HG03575 (cell line): ENCODE data around the gene LRRC37A2.
A peak's percentile ranks its signal among the peaks of the same experiment; 100 is the strongest.
"Not testable (repeated sequence)": the region's sequence is repeated elsewhere in the genome, so short reads cannot be mapped to it uniquely, and the experiment has no call there.

ENCODE experiments used
- ATAC-seq: cut with Tn5 transposase; IDR thresholded peaks from one replicate; pipeline ENCODE4 v1.9.1; 2021; ENCODE audit not compliant: unreplicated experiment, insufficient number of reproducible peaks, low FRiP score; ENCODE audit errors: extremely low read depth

The LRRC37A2 gene

DNA sequence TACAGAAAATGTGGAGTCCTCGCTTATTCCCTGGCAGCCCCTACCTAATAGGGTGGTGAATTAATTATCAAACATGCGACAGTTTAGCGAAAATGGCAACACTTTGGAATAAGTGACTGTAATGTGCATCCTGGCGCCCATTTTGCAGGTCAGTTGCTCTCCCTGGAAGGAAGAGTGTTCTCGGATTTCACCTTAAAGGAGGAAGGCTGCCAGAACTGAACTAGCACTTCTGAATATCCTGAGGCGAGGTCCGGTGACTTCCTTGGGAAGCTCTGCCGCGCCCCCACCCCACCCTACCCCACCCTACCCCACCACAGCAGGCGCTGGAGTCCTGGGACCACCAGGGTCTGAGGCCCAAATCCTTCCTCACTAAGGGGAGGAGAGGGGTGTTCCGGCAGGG lies at the start of gene LRRC37A2:
TSS of gene LRRC37A2 (plus strand) at position 301 of the 400 bp plus-strand sequence. CDS start 245 bp downstream, outside the sequence.
- ATAC-seq: not testable (repeated sequence)

DNA sequence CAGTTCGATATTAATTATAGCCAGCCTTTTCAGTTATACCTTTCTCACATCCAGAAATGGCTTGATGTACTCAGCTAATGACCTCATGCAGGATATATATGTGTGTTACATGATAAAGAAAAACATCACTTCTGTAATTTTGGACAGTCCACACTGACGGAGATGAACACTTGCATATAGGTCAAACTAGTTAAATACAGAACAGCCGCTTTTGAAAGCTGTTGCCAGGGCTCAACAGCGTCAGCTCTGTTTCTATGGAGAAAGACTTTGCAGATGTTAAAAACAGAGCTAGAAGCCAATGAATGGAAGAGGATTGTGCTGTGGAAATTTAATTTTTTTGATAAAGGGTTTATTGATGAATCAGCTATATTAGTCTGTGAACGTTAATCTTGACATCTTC lies 44.6 kb upstream of the LRRC37A2 start:
- not testable (repeated sequence) for ATAC-seq

GRCh38 chr17:46474489-46474888 lies 37.8 kb upstream of the LRRC37A2 start:
- ATAC-seq: not testable (repeated sequence)

GRCh38 chr17:46475583-46475982 lies 36.7 kb upstream of the LRRC37A2 start:
- ATAC-seq: not testable (repeated sequence)

DNA sequence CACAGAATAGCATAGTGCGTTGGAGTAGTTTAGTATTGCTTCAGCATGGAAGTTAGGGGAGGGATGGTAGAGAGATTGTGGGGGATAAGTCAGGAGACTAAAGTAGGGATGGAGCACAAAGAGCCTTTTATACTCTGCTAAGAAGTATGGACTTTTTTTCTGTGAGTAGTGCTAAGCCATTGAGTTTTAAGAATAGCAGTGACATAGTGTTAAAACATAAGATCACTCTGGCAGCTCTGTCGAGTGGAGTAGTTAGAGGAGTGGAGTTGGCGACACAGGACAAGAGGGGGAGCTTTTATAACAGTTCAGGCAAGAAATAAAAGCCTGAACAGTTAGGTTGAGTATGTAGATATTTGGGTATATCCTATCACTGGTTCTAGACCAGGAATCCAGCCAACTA lies 33.4 kb upstream of the LRRC37A2 start:
- ATAC-seq: not testable (repeated sequence)

DNA sequence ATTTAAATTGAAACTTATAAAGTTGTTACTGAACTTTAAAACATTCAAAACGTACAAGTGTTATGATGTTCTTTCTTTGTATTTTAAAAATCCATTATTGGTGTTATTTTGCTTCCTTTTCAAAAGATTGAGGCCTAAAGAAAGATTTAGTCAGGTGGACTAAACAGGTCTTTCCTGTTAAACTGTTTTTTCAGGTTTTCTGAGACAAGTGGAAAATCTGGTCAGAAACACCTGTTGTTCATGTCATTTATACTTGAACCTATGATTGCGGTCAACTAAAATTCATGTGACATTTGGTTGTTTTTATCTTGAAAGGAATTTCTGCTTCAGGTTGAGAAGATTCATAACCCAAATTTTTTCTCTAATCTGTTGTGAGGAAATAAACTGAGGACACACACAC lies 31.0 kb upstream of the LRRC37A2 start:
- ATAC-seq: not testable (repeated sequence)

DNA sequence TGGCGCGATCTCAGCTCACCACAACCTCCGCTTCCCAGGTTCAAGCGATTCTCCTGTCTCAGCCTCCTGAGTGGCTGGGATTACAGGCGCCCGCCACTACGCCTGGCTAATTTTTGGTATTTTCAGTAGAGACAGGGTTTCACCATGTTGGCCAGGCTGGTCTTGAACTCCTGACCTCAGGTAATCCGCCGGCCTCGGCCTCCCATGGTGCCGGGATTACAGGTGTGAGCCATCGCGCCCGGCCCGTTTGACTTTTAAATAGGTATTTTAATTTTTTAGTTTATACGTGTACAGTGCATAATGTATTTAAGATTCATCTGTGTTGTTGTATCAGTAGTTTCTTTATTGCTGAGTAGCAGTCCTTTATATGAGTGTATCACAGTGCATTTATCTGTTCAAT lies 20.2 kb upstream of the LRRC37A2 start:
- ATAC-seq: not testable (repeated sequence)

GRCh38 chr17:46499437-46500139 lies 12.7 kb upstream of the LRRC37A2 start:
- ATAC-seq: not testable (repeated sequence)

DNA sequence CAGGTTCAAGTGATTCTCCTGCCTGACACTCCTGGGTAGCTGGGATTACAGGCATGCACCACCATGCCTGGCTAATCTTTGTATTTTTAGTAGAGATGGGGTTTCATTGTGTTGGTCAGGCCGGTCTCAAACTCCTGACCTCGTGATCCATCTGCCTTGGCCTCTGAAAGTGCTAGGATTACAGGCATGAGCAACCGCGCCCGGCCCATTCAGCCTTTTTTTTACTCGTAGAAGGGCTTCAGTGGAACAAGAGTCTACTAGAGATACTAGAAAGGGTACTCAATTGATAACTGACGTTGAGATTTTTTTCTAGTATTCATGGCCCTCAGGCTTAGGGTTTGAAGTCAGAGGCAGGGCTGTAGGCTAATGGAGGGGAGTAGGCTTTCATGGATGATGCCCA lies 6.4 kb upstream of the LRRC37A2 start:
- not testable (repeated sequence) for ATAC-seq

- not testable (repeated sequence) for ATAC-seq
Observed at GRCh38 chr17:46534716-46535115, 22.4 kb downstream of the LRRC37A2 start.

DNA sequence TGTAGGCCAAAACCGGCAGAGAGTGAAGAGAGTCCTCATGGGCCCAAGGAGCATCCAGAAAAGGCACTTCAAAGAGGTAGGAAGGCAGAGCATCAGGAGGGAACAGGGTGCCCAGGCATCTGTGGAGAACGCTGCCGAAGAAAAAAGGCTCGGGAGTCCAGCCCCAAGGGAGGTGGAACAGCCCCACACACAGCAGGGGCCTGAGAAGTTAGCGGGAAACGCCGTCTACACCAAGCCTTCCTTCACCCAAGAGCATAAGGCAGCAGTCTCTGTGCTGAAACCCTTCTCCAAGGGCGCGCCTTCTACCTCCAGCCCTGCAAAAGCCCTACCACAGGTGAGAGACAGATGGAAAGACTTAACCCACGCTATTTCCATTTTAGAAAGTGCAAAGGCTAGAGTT lies 36.3 kb downstream of the LRRC37A2 start:
- ATAC-seq: not testable (repeated sequence)

DNA sequence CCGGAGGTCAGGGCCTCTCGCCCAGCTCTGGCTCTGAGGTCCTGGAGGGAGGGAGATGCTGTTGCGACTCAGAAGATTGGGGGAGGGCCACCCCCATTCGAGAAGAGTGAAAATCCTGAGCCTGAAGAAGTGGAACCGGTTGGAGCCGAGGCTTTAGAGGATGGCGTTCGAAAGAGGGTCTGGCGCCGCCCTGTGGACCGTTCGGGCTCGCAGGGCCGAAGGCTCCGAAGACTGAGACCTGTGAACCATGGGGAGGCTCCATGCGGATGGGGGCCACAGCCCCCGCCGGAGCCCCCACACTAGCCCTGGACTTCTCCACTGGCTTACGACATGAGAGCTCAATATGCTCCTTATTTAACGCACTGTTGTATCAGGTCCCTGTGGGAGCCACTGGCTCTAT lies 46.9 kb downstream of the LRRC37A2 start:
- not testable (repeated sequence) for ATAC-seq

GRCh38 chr17:46560048-46560447 lies 47.8 kb downstream of the LRRC37A2 start:
- ATAC-seq: not testable (repeated sequence)

- ATAC-seq: not testable (repeated sequence)
Observed at GRCh38 chr17:46566284-46566683, 54.0 kb downstream of the LRRC37A2 start.

DNA sequence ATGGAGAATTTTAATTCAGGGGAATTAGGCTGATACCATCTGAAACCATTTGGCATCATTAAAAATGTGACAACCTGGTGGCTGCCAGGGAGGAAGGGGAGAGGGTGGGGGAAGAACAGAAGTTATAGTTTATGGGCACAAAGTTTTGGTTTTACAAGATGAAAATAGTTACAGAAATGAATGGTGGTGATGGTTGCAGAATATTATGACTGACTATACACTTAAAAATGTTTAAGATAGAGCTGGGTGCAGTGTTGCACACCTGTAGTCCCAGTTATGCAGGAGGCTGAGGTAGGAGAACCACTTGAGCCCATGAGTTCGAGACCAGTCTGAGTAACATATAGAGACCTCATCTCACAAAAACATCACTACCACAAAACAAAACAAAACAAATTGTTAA lies 54.7 kb downstream of the LRRC37A2 start:
- not testable (repeated sequence) for ATAC-seq

DNA sequence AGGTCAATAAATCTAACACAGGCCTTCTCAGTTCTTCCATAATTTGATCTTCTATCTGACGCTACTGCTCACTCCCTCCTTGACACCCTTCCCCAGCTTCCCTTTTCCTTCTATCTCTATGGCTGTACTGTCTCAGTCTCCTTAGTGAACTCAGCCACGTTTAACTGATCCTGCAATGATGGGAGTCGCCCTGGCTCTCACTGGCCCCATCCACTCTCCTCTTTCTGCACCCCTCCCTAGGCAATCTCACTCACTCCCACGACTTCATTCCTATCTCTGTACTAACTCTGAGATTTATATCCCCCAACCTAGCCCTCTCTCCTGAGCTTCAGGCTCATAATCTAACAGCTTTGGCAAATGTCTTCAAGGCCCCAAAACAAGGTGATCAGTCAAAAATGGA lies 59.5 kb downstream of the LRRC37A2 start:
- not testable (repeated sequence) for ATAC-seq

DNA sequence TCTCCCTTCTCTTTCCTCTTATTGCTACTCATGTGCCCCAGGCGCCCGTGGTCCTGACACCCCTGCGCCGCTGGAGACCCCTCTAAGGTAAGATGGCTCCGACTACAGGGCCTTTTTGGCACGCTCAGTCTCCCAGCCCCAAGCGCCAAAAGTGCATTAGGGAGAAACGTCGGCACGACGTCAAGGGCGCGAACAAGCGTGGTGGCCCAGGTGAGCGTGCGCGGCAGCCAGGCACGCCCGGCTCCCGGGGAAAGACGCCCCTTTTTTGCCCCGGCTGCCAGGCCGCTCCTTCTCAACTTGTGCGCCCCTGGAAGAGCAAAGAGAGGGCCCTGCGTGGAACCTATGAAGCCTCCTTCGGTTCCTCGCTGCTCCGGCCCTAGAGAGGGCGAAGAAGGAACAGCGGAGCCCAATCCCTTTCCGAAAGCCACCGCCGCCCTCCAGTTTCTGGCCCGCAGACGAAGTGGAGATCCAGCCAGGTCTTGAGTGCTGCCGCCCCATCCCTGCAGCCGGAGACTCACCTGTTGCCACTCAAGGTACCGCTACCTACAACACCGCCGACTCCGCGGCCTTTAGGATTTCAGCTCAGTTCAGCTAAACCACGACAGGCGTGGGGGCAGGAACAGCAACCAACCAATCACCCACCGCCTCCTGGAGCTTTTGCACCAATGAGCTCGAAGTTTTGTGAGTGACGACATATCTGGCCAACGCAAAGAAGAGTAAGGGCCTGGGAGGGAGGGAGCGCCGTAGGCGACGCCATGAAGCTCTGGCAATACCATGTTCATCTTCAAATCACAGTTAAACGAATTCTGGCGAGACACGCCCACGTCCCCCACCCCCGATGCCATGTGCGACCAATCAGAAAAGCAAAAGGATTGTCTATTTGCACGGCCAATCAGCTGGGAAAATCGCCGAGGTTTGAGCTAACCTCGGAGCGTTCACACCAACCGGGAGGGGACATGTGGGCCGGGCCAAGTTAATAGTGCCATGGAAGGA lies 67.1 kb downstream of the LRRC37A2 start, which contains the start of gene ARL17A:
TSS of gene ARL17A (minus strand) at position 609 of the 993 bp plus-strand sequence. CDS start 3,369 bp downstream, outside the sequence.
- peak; percentile 50 for ATAC-seq

- peak; percentile 18 for ATAC-seq
Observed at GRCh38 chr17:46580082-46580481, 67.8 kb downstream of the LRRC37A2 start.

- not testable (repeated sequence) for ATAC-seq
Observed at GRCh38 chr17:46585444-46585843, 73.2 kb downstream of the LRRC37A2 start.
